ENCODE measurements around the gene FBF1.

The FBF1 gene

DNA sequence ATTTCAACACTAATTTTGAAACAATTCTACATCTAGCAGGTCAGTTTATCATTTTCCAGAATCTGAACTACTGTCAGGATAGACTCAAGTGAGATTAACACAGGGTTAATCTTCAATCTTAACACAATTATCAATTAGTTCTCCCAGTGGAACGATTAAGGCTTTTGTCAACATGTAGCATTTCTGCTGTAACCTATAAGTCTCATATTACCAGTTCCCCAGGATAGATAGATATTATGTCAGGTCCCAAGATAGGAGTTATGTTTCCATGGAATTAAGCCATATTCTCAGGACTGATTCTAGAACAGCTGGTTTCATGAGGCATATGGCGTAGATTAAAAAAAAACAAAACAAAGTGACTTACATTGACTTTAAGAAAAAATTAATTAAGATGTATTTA lies 4.4 kb upstream of the FBF1 start:
- DNase-seq, result no peak

DNA sequence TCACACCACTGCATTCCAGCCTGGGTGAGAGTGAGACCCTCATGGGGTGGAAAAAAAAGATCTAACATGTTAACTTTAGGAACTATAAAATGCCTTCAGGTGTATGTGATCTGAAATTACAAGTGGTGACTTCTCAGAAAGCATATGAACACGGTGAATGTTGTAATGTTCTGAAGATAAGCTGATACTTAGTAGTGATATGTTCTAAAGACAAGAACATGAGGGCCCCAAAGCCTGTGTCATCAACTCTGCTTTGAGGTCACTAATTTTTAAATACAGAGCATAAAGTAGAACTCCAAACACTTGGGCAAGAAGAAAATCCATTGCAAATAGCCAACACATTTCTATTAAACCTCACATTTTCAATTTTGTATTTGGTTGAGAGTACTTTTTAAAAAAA lies 2.6 kb upstream of the FBF1 start:
- no peak for DNase-seq

DNA sequence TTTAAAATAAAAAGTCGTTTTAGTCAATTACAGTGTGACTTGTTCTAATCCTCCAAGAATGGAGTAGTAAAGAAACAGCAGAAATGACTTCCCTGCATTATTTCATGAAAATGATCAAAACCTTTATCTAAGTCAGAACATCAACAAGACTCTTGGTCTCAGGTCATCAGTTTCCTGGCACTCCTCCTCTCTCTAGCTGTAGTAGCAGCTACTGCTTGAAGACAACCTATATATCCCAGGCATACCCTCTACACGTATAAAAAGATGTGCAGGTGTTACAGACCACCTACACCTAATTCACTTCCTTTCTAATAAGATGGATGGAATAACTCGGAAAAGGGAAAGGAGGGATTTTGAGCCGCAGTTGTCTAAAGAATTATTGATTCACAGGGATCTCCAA lies 1.6 kb upstream of the FBF1 start:
- no peak for DNase-seq

DNA sequence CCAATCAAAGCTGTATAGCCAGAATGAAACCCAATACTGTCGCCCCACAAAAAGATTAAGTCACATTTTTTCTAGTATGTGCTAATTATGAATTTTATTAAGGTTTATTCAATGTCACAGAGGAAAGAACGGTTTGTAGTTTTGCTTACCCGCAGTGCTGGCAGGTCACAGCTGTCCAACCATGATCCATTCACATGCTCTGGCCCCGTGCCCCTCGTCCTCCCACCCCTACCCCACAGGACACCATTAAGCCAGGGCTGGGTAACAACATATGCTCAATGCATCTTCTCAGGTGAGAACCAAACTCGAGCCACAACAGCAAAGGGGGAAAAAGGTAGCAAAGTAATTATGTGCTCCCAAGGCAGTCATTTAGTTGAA lies 589 bp upstream of the FBF1 start:
- DNase-seq, result no peak

DNA sequence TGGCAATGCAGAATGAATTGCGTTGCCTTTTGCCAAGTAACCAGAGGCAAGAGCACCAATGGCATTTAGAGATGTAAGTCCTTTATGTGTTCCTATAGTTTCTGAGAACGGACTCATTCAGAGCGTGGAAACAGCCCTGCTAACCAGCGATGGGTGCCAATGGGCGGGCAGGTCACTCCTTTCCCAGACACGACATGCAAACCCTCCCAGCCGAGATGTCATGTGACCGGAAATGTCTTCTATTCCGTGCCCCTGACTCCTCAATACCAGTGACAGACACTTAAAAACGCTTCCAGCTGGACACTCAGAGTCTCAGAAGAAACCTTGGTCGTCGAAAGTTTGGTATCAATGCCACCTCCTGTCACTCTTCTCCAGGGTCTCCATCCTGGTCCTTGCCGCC lies 3.2 kb downstream of the FBF1 start:
- no peak for DNase-seq

DNA sequence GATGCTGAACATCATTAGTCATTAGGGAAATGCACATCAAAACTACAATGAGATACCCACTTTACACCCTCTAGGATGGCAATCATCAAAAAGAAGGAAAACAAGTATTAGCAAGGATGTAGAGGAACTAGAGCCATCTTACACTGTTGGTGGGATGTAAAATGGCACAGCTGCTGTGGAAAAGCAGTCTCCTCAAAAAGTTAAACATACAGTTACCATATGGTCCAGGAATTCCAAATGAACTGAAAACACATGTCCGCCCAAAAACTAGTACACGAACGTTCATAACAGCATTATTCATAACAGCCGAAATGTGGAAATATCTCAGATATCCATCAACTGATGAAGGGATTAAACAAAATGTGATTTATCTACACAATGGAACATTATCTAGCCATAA lies 7.0 kb downstream of the FBF1 start:
- no peak for DNase-seq

DNA sequence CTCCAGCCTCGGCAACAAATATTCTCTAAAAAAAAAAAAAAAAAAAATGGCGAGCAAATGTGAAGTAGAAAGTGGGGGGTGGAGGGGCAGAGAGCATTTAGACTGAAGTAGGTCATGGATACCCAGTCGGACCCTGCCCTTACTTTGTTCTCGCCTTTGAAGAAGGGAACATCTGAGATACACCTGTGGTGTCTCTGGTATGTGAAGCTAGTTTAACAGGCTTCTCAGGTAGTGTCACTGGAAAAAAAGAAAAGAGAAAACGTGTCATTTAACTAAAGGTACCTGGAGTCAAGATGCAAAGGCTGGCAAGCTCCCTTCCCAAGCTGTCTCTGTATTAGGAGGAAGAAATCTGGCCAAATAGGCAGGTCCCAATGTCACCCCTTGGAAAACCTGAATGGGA lies 8.0 kb downstream of the FBF1 start:
- DNase-seq, result no peak

DNA sequence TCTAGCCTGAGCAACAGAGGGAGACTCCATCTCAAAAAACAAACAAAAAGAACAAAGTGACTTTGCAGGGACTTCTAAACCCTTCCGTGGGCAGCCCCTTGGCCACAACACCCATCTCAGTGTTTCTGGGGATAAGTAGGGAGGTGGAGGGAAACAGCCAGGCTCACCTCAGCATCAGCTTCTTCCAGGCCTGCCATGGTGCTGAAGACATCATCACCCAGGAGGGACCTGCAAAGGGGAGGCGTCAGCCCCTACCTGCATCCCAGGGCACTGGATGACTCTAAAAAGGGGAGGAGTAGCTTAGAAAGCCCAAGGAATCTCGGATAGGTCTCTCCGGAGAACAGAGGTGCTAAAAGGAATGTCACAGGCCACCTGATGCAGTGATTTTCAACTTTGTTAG lies 9.8 kb downstream of the FBF1 start:
- no peak for DNase-seq

DNA sequence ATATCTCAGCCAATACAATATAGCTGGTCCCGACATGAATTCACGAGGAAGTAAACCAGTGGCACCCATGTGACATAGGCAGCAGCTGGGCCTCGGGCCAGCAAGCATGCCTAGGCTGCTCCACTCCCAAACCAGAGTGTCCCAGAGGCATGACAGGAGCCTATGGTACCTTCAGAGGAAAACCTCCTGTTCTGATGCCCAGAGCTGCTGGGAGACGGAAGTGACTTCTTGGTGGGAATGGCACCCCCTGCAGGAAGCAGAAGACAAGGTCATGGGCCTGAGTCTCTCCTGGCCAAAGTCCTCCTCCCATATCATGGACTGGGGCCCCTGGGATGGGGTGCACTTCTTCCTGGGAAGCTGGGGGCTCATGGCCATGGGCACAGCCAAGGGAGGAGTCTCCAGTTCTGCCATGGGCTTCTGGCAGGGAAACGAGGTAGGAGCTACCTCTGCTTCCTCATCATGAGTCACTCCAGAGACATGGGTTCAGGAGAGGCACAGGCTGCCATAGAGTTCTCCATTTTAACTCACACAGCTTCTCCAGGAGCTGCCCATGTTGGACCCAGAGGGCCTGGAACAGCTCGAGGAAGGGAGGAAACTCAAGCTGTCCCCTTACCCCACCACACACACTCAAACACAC lies 13.4 kb downstream of the FBF1 start:
- no peak for DNase-seq

DNA sequence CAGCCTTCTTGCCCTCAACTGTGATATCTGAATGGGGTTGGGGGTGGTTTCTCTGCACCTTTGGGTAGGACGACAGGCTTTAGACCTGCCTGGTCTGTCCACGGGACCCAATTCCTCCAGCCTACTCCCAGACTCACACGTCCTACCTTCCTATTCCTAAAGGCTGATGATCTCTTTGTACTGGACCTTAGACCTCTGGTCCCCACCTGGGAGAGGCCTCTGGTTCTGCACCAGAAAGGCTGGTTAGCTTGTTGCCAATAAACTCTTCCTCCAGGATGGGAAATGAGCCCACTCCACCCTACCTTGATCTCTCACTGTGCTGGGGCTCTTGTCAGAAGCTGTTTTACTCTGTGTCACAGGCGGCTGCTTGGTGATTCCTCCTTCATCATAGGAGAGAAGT lies 14.4 kb downstream of the FBF1 start:
- DNase-seq, result no peak

DNA sequence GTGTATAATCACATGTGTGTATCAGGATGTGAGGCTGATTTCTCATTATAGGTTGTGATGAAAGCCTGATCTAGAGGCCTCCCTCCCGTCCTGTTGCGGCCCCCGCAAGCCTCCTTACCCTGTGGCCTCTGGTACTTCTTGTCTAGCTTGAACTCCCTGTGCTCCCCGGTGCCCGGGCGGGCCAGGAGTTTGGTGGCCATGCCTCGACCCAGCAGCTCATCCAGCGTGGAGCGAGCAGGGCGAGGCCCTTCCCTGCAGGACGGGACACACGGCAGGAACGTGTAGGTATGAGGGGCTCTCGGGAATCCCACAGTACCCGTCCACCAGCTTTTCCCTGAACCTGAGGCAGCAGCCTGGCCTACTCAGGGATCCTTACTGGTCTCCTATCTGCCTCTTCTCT lies 14.9 kb downstream of the FBF1 start:
- DNase-seq, result no peak

DNA sequence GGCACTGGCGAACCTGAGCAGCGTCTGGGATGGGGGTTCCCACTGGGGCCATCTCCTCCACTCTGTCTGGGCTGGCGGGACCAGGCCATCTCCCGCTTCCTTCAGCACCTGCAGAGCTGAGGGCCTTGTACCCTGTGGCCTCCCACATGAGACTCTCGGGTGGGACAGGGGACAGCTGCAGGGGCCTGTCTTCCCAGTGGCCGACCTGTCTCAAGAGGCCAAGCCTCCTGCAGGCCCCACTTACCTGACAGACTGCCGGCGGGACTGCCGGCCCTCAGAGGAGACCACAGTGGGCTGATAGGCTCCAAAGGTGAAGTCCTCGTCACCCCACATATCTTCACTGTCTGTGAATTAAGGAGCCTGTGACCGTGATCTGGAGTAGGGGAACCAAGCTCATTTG lies 15.7 kb downstream of the FBF1 start:
- DNase-seq, result no peak

DNA sequence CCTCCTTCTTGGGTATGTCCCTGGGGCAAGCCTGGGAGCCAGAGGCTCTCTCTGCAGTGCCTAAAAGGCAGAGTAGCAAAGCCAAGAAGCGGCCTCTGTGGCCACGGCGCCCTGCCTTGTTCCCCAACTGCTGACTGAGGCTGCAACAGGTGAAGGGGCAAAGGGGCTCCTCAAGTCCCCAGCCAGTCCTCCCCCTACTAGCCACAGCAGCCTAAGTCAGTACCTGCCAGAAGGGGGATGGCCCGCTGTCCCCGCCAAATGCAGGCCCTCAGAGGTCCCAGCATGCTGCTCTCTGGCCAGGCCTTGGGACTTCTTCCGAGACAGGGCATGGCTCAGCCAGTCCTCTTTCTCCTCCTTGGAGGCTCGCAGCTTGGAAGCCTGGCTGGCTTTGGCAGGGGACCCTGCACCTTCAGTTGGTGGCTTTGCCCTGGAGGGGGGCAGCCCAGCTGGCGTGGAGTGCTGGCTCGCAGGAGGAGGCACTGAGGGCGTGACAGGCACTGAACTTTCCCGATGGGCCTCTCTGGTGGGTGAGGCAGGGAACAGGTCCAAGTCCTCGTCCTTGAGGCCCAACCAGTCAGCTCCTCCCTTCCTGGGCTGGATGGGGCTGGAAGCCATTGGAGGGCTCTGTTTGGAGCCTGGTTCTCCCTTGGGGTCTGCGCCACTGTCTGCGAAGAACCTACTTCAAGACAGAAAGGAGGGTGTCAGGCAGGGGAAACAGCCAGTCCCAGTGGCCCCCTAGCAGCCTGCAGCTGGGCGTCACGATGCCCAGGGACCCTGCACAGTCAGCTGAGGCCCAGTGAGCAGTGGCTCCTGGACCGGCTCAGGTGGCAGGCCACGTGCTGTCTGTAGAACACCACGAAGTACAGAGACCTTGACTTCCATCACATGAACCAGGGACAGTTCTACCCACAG lies 17.6 kb downstream of the FBF1 start:
- no peak for DNase-seq

DNA sequence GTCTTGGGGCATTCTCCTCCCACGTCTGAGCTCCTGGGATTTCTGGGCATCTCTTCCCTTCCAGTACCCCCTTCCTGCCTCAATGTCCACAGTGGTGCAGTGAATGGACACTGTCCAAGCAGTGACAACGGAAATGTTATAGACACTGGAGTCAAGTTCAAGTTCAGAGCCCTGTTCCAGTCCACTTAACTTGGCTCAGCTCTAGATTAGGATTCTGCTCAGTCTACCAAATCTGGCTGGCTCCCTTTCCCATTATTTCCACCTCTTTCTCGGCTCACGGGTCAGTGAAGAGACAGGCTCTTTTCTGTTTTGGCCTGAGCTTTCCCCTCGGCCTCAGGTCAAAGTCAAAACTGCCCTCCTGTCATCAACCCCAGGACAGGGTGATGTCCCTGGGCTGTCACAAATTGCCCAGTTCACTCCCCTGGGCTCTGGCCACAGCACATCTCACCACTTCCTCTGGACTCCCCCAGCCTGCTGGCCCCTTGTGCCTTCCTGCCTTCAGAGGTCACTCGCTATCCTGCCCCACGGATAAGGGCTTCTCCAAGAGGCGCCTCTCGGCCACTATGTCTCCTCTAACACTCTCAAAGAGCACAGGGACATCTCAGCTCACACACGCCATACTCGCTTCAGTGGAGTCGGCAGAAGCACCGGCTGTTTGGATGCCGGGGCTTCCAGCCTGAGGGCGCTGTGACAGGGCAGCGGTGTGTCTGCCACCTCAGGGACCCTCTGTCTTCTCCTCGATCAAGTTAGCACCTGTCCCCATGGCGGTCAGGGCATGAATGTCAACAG lies 18.5 kb downstream of the FBF1 start:
- DNase-seq, result no peak

DNA sequence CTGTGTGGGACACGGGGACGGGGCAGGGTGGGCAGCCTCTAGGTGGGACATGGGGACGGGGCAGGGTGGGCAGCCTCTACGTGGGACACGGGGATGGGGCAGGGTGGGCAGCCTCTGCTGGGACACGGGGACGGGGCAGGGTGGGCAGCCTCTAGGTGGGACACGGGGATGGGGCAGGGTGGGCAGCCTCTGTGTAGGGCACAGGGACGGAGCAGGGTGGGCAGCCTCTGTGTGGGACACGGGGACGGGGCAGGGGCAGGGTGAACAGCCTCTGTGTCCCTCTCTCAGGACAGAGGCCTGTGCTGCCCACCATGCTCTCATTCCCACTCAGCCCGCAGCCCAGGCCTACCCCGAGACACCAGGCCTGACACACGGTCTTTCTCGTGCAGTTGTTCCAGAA lies 19.2 kb downstream of the FBF1 start:
- DNase-seq, result no peak

DNA sequence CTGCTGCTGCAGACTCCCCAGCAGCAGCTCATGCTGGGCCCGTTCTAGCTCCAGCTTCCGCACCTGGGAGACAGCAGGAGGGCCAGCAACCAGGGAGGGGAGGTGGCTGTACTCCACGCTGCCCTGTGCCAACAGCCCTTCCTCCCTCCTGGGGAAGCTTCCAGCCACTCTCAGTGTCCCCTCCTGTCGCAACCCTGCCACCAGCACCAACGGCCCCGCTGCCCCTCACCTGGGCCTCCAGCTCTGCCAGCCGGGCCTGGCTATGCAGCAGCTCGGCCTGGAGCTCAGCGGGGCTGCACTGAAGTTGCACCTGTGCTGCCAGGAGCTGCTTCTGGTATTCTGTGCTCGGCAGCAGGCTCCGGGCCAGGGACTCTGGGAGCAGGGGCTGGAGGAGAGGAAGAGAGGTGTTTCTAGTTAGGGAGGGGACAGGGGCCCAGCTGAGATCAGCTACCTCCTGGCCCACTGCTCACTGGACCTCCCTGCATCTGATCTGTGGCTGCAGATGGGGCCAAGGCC lies 20.7 kb downstream of the FBF1 start:
- DNase-seq, result no peak

DNA sequence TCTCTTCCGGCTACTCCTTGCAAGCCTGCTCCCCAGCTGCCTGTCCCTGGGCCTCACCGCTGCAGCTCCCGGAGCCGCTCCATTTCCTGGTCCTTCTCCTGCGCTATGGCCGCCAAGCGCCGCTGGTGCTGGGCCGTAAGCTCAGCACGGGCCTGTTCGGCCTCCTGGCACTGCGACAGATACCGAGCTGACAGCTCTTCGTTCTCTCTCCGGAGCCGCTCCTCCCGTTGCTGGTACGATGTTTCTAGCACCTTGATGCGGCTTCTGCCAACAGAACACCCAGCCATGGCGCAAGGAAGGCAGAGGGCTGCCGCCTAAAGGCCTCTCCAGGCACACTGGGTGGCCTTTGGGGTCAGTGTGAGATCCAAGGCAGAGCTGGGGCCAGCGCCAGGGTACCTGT lies 21.2 kb downstream of the FBF1 start:
- no peak for DNase-seq

DNA sequence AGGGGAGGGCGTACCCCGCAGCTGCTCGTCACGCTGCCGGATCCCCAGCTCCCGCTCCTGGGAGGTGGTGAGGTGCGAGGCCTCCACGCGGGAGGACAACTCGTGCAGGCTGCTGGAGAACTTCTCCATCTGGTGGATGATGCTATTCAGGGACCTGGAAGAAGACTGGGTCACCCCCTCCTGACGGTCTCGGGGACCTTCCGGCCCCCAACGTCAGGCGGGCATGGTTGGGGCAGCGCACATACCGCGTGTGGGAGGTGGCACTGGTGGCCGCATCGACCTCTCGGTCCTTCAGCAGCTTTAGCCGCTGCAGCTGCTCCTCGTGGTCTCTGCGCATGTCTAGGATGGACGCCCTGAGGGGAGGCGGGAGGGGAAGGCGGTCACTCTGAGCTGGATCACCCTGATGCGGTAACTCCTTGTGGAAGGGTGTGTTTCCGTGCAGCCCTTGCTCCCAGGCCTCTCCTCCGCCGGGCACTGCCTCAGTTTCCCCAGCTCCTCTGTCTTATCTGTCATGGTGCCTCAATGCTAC lies 22.9 kb downstream of the FBF1 start:
- no peak for DNase-seq

DNA sequence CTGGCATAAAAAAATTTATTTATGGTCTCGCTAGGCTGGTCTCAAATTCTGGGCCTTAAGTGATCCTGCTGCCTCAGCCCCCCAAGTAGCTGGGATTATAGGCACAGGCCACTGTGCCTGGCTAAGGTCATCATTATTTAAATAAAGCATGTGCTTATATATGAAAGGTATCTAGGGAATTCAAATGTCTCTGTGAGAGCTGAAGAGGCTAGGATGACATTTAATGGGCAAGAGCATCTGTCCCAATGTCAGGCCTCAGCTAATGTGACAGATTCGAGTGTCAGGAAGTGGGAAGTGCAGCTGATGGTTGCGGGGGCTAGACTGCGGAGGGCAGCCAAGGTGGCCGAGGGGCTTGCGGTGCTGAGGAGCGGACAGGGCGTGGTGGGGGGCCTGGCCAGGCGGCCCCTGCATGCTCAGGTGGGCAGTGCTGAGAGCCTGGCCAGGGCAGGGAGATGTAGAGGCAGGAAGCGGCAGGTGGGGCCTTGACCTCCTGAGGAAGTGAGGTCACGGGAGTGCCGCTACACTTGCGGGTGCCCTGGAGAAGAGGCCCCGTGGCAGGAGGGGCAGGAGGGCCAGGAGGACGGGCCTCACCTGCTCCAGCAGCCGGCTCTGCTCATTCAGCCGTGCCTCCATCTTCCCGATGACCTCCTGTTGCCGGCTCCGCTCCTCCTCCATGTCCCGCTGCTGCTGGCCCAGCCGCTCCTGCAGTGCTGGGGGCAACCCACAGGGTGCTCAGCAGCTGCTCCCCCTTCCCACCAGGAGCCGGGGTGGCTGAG lies 23.5 kb downstream of the FBF1 start:
- no peak for DNase-seq

DNA sequence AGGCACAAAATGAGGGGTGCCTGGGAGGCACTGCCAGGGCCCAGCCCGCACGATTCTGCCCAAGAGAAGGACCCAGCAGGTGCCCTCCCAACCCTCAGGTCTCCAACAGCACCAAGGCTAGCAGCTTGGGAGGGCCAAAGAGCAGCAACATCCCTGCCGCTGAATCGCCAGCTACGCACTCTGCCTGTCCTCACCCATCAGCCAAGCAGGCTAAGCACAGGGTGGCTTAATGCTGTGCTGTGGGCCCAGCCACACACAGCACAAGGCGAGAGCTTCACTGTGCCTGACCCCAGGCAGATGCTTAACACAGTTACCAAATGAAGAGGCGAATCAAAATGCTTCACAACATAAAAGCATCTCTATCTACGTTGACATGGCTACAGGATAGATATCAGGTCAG lies 25.6 kb downstream of the FBF1 start:
- no peak for DNase-seq

DNA sequence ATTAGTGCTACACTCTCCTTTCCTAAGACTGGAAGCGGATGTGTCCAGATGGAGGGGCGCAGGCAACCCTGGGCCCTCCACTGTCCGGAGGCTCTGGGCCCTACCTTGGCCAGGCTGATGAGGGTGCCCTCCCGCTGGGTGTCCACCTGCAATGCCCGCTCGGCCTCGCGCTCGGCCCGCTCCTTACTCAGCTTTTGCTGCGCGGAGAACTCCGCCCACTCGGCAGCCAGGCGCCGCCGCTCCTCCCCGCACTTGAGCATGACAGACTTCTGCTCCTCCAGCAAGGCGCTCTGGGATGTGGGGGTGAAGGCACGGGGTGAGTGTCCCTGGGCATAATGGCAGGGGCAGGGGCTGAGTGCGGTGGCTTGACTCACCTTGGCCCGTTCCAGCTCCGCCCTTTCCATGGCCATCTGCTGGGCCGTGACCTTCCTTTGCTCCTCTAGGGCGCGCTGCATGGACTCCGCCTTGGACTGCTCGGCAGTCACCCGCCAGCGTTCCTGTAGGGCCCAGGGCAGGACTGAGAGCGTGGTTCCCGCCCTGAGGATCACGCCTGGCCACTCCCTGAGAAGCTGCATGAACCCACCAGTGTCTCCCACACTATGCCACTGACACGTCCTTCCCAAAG lies 26.1 kb downstream of the FBF1 start:
- no peak for DNase-seq

DNA sequence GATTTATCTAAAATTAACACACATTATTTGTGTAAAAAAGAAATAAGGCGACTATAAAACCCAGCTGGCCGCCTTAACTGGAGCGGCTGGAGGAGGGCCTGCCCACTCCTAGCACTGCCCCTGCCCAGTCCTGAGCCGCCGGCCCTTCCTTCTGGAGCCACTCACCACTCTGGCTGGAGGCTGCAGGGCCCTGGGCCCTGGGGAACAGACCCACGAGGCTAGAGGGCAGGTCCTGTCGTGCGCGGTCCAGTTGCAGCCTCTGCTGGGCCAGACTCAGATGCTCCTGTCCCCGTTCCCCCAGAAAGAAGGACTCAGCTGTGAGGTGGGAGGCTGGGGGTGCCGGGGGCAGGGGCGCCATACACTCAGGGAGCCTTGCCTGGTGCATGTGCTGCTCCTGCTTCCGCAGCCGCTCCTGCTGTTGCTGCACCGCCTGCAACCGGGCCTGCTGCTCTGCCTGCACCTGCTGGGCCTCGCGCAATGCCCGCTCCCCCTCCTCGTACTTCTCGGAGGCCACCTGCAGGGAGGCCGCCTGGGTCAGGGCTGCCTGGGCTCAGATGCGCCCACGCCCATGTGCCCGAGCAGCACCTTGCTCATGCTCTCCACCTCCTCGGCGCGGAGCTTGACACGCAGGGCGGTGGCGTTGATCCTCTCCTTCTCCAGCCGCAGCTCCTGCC lies 27.2 kb downstream of the FBF1 start:
- no peak for DNase-seq
